ENCODE data around the gene PACSIN3. TPM values are rescaled to one million over a fixed set of nuclear protein-coding genes. Genes with fewer than 3 reads are reported as not detected.
A peak's percentile ranks its signal among the peaks of the same experiment; 100 is the strongest.

Gene PACSIN3
- total and polyA plus RNA-seq, 2 donors (not counting 3 experiments of a cell fraction or from before 2014, with no cell fraction given) = 15.2 to 27.2 TPM

- Histone ChIP-seq H3K27ac (ENCODE audit: insufficient read depth, low read depth, low read length) (no peak overlapping the region), H3K4me2 (ENCODE audit: insufficient read depth, low read length) (no peak overlapping the region), H3K9me1 (replicated peaks; ENCODE audit: control insufficient read depth, extremely low read depth, insufficient read depth, low read length) (no peaks in the 10 kb centered on the region), H3K79me2 (ENCODE audit: control insufficient read depth, insufficient read depth, low read length) (no peaks in the 10 kb centered on the region), H2AFZ (ENCODE audit: low read depth, low read length) (no peak overlapping the region), H3K9me3 (replicated peaks; ENCODE audit: control insufficient read depth, insufficient read depth, low read length) (no peaks in the 10 kb centered on the region), H3K27me3 (ENCODE audit: control insufficient read depth in 2 of 2, insufficient read depth in 2 of 2, low read length in 2 of 2) (no peaks in the 10 kb centered on the region), H3K4me1 (ENCODE audit: control insufficient read depth, extremely low read depth, insufficient read depth, low read length) (no peaks in the 10 kb centered on the region), H3K36me3 (ENCODE audit: control insufficient read depth in 2 of 2, extremely low read depth in 1 of 2, insufficient read depth in 2 of 2, low read length in 2 of 2) (peaks cover 11 to 32% of the 10 kb centered on the region in 2 experiments), H3K9ac (replicated peaks; ENCODE audit: extremely low read depth, insufficient read depth, low read length) (no peak overlapping the region), H3K4me3 (replicated peaks in 1 of 3; ENCODE audit: insufficient read depth in 1 of 3, low read depth in 1 of 3, low read length in 3 of 3) (no peak overlapping the region), H4K20me1 (replicated peaks; ENCODE audit: control insufficient read depth, extremely low read depth, insufficient read depth, low read length) (no peaks in the 10 kb centered on the region)
- intact Hi-C loops (cut with micrococcal nuclease) (no loop called here), dilution Hi-C loops (cut with MboI; ENCODE audit: extremely low pct_ligation_motif_present, low sequenced_read_pairs) (no loop called here)
- CTCF ChIA-PET = interaction anchor here (0.8 to 4.5 kb wide), 7 partner anchors 9 to 249 kb away, joined by 3 to 36 read pairs (median 4); no protein-coding TSS in a partner anchor
- no TSS peak for BruUV-seq (replicated peaks)
- FAIRE-seq (no peak), DNase-seq (ENCODE audit: low read depth, low spot score) (no peak)
- TF ChIP-seq CTCF (IDR thresholded peaks at IDR 0.05; ENCODE audit: extremely low read depth in 1 of 2, insufficient read depth in 1 of 2, low read depth in 1 of 2, low read length in 2 of 2) (no peak), POLR2AphosphoS5 (IDR thresholded peaks at IDR 0.05; ENCODE audit: insufficient read depth, low read depth, low read length) (no peak), POLR2A (IDR thresholded peaks at IDR 0.05; ENCODE audit: low read depth, low read length) (peak; percentile 40), EZH2 (IDR thresholded peaks at IDR 0.05; ENCODE audit: borderline replicate concordance, low read depth, low read length, severe bottlenecking) (no peak)
- POLR2A ChIA-PET = no interaction called here
These were observed 23.8 kb downstream of the PACSIN3 start for GRCh38 chr11:47162426-47162825.

DNA sequence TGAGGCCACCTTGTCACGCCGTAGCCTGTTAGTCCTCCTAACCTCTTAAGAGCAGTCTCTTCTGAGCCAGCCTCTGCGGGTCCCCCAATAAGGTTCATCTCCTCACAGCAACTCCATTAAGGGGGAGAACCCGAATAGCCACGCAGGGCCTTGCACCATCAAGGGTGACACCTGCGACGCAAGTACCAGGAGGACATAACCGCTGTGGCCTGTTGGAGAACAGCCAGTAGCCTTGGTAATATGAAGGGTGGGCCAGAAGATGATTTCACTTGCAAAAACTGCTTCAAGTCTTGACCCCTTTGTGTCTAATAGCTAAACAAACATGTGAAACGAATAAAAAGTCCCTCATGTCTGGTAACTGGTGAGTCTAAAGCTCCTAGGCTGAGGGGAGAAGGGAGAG, 24.3 kb downstream of the PACSIN3 start:
- Histone ChIP-seq H3K27ac (ENCODE audit: insufficient read depth, low read depth, low read length) (no peak overlapping the region), H2AFZ (ENCODE audit: low read depth, low read length) (no peak overlapping the region), H3K4me1 (ENCODE audit: control insufficient read depth, extremely low read depth, insufficient read depth, low read length) (no peaks in the 10 kb centered on the region), H3K4me3 (replicated peaks in 1 of 3; ENCODE audit: insufficient read depth in 1 of 3, low read depth in 1 of 3, low read length in 3 of 3) (no peak overlapping the region), H3K4me2 (ENCODE audit: insufficient read depth, low read length) (no peak overlapping the region), H3K9me1 (replicated peaks; ENCODE audit: control insufficient read depth, extremely low read depth, insufficient read depth, low read length) (no peaks in the 10 kb centered on the region), H3K36me3 (ENCODE audit: control insufficient read depth in 2 of 2, extremely low read depth in 1 of 2, insufficient read depth in 2 of 2, low read length in 2 of 2) (peaks cover 8 to 27% of the 10 kb centered on the region in 2 experiments), H4K20me1 (replicated peaks; ENCODE audit: control insufficient read depth, extremely low read depth, insufficient read depth, low read length) (no peaks in the 10 kb centered on the region), H3K79me2 (ENCODE audit: control insufficient read depth, insufficient read depth, low read length) (no peaks in the 10 kb centered on the region), H3K27me3 (ENCODE audit: control insufficient read depth in 2 of 2, insufficient read depth in 2 of 2, low read length in 2 of 2) (no peaks in the 10 kb centered on the region), H3K9ac (replicated peaks; ENCODE audit: extremely low read depth, insufficient read depth, low read length) (no peak overlapping the region), H3K9me3 (replicated peaks; ENCODE audit: control insufficient read depth, insufficient read depth, low read length) (no peaks in the 10 kb centered on the region)
- TSS peak; percentile 31 for BruUV-seq (replicated peaks)
- FAIRE-seq (no peak), DNase-seq (ENCODE audit: low read depth, low spot score) (no peak)
- no peak for TF ChIP-seq POLR2AphosphoS5 (IDR thresholded peaks at IDR 0.05; ENCODE audit: insufficient read depth, low read depth, low read length)
- TF ChIP-seq FOS (IDR thresholded peaks at IDR 0.05; ENCODE audit: borderline replicate concordance, insufficient read depth, low read length) = no peak
- no peak for TF ChIP-seq CTCF (IDR thresholded peaks at IDR 0.05; ENCODE audit: extremely low read depth in 1 of 2, insufficient read depth in 1 of 2, low read depth in 1 of 2, low read length in 2 of 2)
- no peak for TF ChIP-seq POLR2A (IDR thresholded peaks at IDR 0.05; ENCODE audit: low read depth, low read length)
- dilution Hi-C loops (cut with MboI; ENCODE audit: extremely low pct_ligation_motif_present, low sequenced_read_pairs) (no loop called here), intact Hi-C loops (cut with micrococcal nuclease) (loop anchor here (1.0 kb wide), 2 partner anchors 193 to 273 kb away; no protein-coding TSS in a partner anchor)
- ChIA-PET POLR2A (no interaction called here), CTCF (interaction anchor here (0.8 to 4.5 kb wide), 6 partner anchors 8 to 248 kb away, joined by 3 to 36 read pairs (median 4); no protein-coding TSS in a partner anchor)

Measured in endothelial cell of umbilical vein (primary cell).